Stimulated activated CD8-positive, alpha-beta memory T cell treated with anti-CD3 and anti-CD28 coated beads, Interleukin-7, amount 100 ng/mL, for 24 hours (primary cell): ENCODE results near the gene SPATA25.
"Not testable (repeated sequence)": the region's sequence is repeated elsewhere in the genome, so short reads cannot be mapped to it uniquely, and the experiment has no call there.

Experiments used
- DNase-seq: peaks from one replicate; pipeline ENCODE4 v3.0.0-alpha.2; 2020; ENCODE audit warnings: low read depth

SPATA25 gene

DNA sequence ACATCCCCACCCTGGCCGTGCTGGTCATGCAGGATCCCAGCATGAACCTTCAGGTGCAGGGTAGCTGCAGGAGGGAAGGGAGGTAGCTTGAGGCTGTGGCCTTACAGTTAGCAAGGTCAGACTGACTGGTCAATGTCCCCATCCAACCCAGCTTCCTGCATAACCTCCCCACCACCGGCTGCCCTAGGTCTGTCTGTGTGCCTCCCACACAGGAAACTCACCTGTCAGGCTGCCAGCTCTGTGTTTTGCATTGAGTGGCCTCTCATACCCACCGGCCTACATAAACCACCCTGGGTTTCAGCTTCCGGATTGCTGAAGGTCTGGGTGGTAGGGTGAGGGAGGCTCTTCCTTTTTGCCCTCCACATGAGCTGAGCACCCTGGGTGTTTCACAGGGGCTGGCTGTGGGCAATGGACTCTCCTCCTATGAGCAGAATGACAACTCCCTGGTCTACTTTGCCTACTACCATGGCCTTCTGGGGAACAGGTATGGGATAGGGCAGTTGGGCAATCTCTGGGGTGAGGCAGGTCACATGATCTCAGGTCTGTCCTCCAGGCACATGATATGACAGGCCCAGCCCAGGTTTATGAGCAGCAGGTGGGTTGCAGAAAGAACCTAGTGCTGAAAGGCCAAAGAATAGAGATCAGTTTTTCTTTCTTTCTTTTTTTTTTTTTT is 5.5 kb upstream of the SPATA25 start:
- DNase-seq, result no peak

DNA sequence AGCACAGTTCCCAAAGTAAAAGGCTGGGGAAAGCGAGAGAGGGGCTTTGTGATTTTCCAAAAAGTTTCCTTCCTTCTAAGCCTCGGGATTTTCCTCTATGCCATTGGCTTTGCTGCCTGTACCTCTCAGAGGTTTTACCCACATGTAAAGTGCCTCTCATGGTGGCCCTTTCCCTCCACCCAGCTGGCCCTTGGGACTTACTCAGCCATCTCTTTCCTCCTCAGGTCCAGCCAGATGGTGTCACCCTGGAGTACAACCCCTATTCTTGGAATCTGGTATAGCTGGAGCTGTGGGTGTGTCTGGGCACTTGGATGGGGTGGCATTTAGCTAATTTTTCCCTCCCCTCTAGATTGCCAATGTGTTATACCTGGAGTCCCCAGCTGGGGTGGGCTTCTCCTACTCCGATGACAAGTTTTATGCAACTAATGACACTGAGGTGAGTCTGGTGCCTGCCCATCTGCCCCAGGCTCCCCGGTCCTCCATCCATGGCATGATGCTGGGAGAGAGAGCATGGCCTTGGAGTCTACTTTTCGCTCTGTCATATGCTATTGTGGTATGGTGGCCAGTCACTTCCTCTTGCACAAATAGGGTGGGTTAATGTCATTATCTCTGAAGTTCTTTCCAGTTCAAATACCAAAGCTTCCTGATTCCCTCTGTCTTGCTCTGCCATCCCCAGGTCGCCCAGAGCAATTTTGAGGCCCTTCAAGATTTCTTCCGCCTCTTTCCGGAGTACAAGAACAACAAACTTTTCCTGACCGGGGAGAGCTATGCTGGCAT is 4.8 kb upstream of the SPATA25 start:
- DNase-seq, result no peak

GRCh38 chr20:45890985-45891983 is 3.9 kb upstream of the SPATA25 start, which contains the start of the genes CTSA and NEURL2:
CTSA (plus strand) TSS chr20:45891335; CDS start chr20:45891569, 234 bp downstream.
NEURL2 (minus strand) TSS chr20:45891208; CDS start chr20:45890991, 217 bp downstream.
- peak; percentile 76 for DNase-seq

DNA sequence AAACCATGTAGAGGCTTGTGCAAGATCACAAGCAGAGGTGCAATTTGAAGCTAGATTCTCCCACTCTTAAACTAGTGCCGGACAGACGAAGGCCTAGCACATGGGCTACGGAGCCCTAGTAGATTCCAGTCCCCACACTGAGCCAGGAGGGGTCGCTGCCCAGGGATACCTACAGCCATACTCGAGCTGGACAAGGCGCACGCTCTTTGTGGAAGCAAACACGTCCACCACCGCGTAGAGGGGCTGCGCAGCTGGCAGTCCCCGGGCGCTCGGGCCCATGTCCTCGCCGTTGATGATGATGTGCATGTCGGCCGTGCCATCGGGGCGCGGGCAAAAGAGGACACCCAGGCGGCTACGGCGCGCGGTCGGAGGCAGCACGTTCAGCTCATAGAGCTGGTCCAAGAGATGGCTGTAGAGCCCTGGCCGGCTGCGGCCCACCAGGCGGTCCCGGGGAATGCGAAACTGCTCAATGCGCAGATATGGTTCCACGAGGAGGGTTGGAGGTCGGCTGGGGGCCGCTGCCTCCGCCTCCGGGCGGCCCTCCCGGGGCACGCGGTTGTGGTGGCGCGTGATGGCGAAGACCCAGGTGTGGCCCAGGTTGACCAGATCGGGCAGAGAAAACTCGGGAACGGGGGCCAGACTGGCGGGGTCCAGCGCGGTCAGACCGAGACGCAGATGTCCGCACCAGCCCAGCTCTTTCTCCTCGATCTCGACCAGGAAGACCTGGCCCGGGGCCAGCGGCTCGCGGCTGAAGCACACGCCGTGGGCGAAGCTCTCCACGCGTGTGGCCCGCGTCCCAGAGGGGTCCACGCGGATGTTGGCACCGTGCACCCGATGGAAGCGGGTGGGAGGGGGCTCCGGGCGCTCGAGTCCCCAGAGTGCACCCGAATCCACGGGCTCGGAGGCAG is 2.9 kb upstream of the SPATA25 start:
- DNase-seq, result no peak

DNA sequence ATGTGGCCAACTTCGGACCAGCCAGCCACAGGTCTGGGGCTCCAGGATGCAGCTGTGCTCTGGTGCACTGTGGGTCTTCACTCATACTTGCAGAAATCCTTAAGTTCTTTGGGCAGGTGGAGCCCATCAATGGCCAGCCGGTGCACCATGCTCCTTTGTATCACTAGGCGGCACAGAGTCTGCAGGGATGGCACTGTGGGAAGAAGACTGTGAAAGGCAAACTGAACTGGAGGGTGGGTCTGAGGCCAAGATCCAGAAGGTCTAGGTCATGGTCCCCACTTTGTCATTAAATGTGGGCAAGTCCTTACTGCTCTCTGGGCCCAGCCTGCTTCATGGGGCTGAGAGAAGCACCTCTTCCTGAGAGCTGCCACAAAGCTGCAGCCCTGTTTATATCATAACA is 1.3 kb upstream of the SPATA25 start:
- DNase-seq, result no peak

GRCh38 chr20:45886590-45887345 is 654 bp downstream of the SPATA25 start:
- DNase-seq, result no peak

GRCh38 chr20:45883100-45883469 is 4.3 kb downstream of the SPATA25 start:
- DNase-seq, result no peak

DNA sequence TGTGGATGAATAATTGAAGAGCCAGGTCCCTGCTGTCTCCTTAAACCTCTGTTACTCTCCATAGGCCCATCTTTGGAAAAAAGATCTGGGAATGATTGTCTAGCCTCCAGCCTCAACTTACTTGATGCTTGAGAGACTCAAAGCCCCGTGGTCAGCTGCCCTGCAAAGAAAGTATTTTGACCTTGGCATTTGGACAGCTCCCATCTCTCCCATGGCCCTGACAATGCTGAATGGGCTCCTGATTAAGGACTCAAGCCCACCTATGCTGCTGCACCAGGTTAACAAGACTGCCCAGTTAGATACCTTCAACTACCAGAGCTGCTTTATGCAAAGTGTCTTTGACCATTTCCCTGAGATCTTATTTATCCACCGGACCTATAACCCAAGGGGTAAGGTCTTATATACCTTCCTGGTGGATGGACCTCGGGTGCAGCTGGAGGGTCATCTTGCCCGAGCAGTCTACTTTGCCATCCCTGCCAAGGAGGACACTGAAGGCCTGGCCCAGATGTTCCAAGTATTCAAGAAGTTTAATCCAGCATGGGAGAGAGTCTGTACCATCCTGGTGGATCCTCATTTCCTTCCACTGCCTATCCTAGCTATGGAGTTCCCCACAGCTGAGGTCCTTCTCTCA is 4.8 kb downstream of the SPATA25 start:
- DNase-seq, result no peak

GRCh38 chr20:45880988-45881788 is 6.2 kb downstream of the SPATA25 start, which contains the start of gene ZSWIM1:
ZSWIM1 (plus strand) TSS chr20:45881227; CDS start chr20:45882593, 1,366 bp downstream.
- DNase-seq, result peak; percentile 98

DNA sequence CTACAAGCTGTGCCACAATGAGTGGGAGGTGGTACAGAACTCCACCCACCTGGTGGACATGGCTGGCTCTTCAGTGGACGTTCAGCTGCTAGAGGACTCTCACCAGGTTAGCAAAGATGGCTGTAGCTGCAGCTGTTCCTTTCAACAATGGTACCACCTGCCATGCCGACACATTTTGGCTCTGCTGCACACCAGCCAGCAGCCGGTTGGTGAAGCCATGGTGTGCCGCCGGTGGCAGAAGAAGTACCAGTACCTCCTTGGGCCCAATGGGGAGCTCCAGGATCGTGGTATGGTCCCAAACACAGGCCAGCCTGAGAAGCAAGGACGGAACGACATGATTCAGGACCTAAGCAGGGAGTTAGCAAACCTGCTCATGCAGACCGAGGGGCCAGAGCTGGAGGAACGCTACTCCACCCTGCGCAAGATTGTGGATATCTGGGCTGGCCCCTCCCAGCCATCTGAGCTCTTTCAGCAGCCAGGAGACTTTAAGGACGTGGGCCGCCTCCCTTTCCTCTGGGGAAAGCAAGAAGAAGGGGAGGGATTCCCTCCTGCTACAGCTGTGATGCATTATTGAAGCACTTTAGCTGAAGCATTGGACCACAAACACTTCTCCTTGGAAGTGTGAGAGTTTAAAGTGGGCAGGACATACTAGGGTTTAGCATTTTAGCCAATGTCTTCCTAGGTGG is 9.2 kb downstream of the SPATA25 start:
- DNase-seq, result no peak

DNA sequence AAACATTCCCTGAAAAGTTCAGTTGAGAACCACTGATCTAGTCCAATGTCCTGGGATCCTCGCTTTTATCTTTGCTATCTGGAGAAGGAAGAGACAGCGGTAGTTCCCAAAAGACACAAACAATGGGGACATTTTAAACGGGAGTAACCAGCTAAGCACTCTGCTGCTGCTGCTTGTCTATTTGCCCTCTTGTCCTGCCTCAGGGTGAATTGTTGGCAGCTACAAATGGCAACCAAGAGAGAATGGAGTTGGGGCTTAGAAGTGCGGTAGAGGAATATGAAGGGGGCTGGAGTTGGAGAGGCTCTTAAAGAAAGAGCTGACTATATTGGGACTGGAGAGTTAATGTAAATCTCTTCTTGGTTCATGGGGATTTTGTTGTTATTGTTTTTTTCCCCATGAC is 12.8 kb downstream of the SPATA25 start:
- no peak for DNase-seq

GRCh38 chr20:45874104-45874481 is 13.3 kb downstream of the SPATA25 start:
- DNase-seq, result not testable (repeated sequence)

- DNase-seq, result no peak
These were observed 13.9 kb downstream of the SPATA25 start for GRCh38 chr20:45873409-45874103.

- no peak for DNase-seq
These were observed 14.8 kb downstream of the SPATA25 start for GRCh38 chr20:45872626-45873025.

- DNase-seq, result no peak
These were observed 19.6 kb downstream of the SPATA25 start for GRCh38 chr20:45867819-45868176.

GRCh38 chr20:45867136-45867818 is 20.1 kb downstream of the SPATA25 start:
- DNase-seq, result no peak

DNA sequence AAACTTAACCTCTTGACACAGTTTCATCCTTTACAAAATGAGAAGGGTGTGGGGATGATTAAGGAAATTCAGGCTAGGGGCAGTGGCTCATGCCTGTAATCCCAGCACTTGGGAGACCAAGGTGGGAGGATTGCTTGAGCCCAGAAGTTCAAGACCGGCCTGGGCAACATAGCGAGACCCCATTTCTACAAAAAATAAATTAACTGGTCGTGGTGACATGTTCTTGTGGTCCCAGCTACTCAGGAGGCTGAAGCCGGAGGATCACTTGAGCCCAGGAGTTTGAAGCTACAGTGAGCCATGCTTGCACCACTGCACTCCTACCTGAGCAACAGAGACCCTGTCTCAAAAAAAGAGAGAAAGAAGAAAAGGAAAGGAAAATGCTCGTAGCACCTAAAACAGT is 21.0 kb downstream of the SPATA25 start:
- no peak for DNase-seq
